ENCODE data around the gene SYNJ1.

SYNJ1 gene

DNA sequence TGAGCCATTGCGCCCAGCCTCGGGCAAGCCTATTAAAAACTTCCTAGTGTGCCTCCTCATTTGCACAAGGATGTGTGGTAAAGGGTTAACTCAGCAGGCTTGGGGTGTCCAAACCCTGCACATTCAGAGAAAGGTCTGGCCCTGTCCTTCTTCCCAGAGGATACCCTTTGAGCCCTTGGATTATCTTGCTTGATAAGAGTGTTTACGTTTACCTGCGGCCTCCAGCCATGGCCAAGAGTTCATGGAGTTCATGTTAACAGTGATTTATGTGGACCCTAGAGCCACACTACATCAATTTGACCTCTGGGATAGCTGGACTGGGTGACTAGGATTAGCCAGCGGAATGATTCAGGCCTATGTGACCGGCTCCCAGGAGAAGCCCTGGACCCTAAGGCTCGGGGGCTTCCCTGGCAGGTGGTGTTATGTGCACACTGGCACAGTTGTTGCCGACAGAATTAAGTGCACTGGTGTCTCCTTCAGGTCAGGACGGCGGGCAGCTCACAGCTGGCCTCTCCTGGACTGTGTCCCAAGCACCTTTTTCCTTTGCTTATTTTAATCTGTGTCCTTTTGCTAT is 134.8 kb downstream of the SYNJ1 start:
- no peak for TF ChIP-seq REST (IDR thresholded peaks at IDR 0.05; ENCODE audit: insufficient read depth in 1 of 2, low read depth in 2 of 2, low read length in 2 of 2)
- no peak for TF ChIP-seq SIN3A (IDR thresholded peaks at IDR 0.05; ENCODE audit: borderline replicate concordance, insufficient read depth, low read length)
- no peak for TF ChIP-seq TAF1 (IDR thresholded peaks at IDR 0.05; ENCODE audit: borderline replicate concordance, insufficient read depth, low read length)
- no peak for TF ChIP-seq POLR2AphosphoS5 (IDR thresholded peaks at IDR 0.05; ENCODE audit: low read depth, low read length)
- TF ChIP-seq FOXP2 (optimal IDR thresholded peaks at IDR 0.05; ENCODE audit: borderline replicate concordance, extremely low read depth, extremely low read length, insufficient read depth) = no peak

DNA sequence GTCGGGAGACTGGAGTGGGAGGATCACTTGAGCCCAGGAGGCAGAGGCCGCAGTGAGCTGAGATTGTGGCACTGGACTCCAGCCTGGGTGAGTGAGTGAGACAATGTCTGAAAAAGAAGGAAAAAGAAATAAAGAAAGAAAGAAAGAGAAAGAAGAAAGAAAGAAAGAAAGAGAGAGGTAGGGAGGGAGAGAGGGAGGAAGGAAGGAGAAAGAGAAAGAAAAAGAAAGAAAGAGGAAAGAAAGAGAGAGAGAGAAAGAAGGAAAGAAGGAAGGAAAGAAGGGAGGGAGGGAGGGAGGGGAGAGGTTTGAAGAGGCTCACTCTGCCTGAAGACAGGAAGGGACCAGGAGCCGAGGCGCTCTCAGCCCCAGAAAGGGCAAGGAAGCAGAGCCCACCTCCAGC is 137.7 kb downstream of the SYNJ1 start:
- TF ChIP-seq POLR2AphosphoS5 (IDR thresholded peaks at IDR 0.05; ENCODE audit: low read depth, low read length) (no peak), REST (IDR thresholded peaks at IDR 0.05; ENCODE audit: insufficient read depth in 1 of 2, low read depth in 2 of 2, low read length in 2 of 2) (no peak), FOXP2 (optimal IDR thresholded peaks at IDR 0.05; ENCODE audit: borderline replicate concordance, extremely low read depth, extremely low read length, insufficient read depth) (no peak), SIN3A (IDR thresholded peaks at IDR 0.05; ENCODE audit: borderline replicate concordance, insufficient read depth, low read length) (no peak), TAF1 (IDR thresholded peaks at IDR 0.05; ENCODE audit: borderline replicate concordance, insufficient read depth, low read length) (no peak)

DNA sequence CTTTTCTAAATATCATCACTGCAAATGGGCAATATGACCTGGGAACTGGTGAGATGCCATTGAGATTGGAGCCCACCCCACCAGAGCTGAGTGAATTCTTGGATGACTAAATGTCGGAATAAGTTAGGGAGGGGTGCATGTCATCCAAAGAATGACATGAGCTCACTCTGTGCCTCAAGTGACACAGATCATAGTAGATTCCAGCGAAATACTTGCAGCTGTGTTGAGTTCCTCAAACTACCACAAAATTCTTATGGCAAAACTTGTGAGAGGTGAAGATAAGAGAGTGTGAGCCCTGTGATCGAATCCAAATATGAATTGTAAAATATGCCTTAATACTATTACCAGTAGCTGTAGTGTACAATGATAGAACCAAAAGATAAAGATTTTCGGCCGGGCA is 140.2 kb downstream of the SYNJ1 start:
- TF ChIP-seq SIN3A (IDR thresholded peaks at IDR 0.05; ENCODE audit: borderline replicate concordance, insufficient read depth, low read length) = no peak
- TF ChIP-seq TAF1 (IDR thresholded peaks at IDR 0.05; ENCODE audit: borderline replicate concordance, insufficient read depth, low read length) = no peak
- TF ChIP-seq REST (IDR thresholded peaks at IDR 0.05; ENCODE audit: insufficient read depth in 1 of 2, low read depth in 2 of 2, low read length in 2 of 2) = no peak
- TF ChIP-seq FOXP2 (optimal IDR thresholded peaks at IDR 0.05; ENCODE audit: borderline replicate concordance, extremely low read depth, extremely low read length, insufficient read depth) = no peak
- TF ChIP-seq POLR2AphosphoS5 (IDR thresholded peaks at IDR 0.05; ENCODE audit: low read depth, low read length) = no peak

DNA sequence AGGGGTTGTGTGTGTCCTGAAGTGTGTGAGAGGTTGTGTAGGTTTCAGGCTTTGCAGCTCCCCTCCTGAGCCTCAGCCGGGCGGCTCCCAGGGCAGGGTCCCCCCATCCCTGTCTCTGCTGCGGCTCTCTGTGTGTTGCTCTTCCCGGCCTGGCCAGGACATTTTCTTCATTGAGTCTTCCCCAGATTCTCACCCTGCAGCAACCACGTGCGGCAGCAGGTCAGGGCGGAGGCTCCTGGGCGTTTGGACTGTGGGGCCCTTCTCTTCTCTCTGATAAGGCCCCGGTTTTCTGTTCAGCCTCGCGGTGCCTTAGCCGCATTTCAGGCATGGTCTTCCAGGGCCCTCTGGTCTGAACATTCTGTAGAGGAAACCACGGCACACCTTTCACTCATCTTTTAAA is 140.7 kb downstream of the SYNJ1 start:
- TF ChIP-seq REST (IDR thresholded peaks at IDR 0.05; ENCODE audit: insufficient read depth in 1 of 2, low read depth in 2 of 2, low read length in 2 of 2) (no peak), SIN3A (IDR thresholded peaks at IDR 0.05; ENCODE audit: borderline replicate concordance, insufficient read depth, low read length) (no peak), TAF1 (IDR thresholded peaks at IDR 0.05; ENCODE audit: borderline replicate concordance, insufficient read depth, low read length) (no peak), FOXP2 (optimal IDR thresholded peaks at IDR 0.05; ENCODE audit: borderline replicate concordance, extremely low read depth, extremely low read length, insufficient read depth) (no peak), POLR2AphosphoS5 (IDR thresholded peaks at IDR 0.05; ENCODE audit: low read depth, low read length) (no peak)

DNA sequence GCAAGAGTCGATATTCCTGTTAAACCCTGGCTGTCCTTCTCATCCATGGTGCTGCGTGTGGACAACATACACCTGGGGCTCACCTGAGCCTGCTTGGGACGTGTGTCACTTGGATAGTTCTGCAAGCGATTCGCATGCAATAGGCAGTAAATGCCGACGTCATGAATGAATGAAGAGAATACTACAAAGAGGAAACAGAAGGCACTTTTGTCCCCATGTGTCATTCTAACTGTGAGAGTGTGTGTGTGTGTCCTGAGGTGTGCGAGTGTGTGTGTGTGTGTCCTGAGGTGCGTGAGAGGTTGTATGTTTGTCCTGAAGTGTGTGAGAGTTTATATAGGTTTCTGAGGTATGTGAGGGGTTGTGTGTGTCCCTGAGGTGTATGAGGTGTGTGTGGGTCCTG is 141.8 kb downstream of the SYNJ1 start:
- TF ChIP-seq SIN3A (IDR thresholded peaks at IDR 0.05; ENCODE audit: borderline replicate concordance, insufficient read depth, low read length) (no peak), REST (IDR thresholded peaks at IDR 0.05; ENCODE audit: insufficient read depth in 1 of 2, low read depth in 2 of 2, low read length in 2 of 2) (no peak), FOXP2 (optimal IDR thresholded peaks at IDR 0.05; ENCODE audit: borderline replicate concordance, extremely low read depth, extremely low read length, insufficient read depth) (no peak), TAF1 (IDR thresholded peaks at IDR 0.05; ENCODE audit: borderline replicate concordance, insufficient read depth, low read length) (no peak), POLR2AphosphoS5 (IDR thresholded peaks at IDR 0.05; ENCODE audit: low read depth, low read length) (no peak)

Data from PFSK-1 (cell line).